ENCODE results near the gene TAF10. TPM values are rescaled to one million over a fixed set of nuclear protein-coding genes. Genes with fewer than 3 reads are reported as not detected.

The TAF10 gene
- total RNA-seq, 4 donors from 2014 or later, result 55.9 to 90.8 (median 74.5) TPM

GRCh38 chr11:6586434-6587359 lies 25.3 kb downstream of the TAF10 start:
- Histone ChIP-seq H3K27me3 (no peaks in the 10 kb centered on the region), H3K9me3 (peaks cover 0 to 6% (median 0%) of the 10 kb centered on the region in 4 donors), H3K36me3 (peaks cover 0 to 11% (median 0%) of the 10 kb centered on the region in 3 donors), H3K27ac (no peak overlapping the region), H3K4me3 (no peak overlapping the region), H3K4me1 (no peaks in the 10 kb centered on the region)
- TF ChIP-seq CTCF (IDR thresholded peaks at IDR 0.05) (no peak), POLR2A (IDR thresholded peaks at IDR 0.05) (no peak)
- DNase-seq, result no peak

- H3K9me3 ChIP-seq, result peaks cover 0 to 6% (median 0%) of the 10 kb centered on the region in 4 donors
- H3K27me3 ChIP-seq, result no peaks in the 10 kb centered on the region
- DNase-seq, result no peak
- H3K27ac ChIP-seq, result no peak overlapping the region
- H3K4me1 ChIP-seq, result no peaks in the 10 kb centered on the region
- H3K36me3 ChIP-seq, result peaks cover 0 to 4% (median 0%) of the 10 kb centered on the region in 3 donors
- no peak for TF ChIP-seq POLR2A (IDR thresholded peaks at IDR 0.05)
- TF ChIP-seq CTCF (IDR thresholded peaks at IDR 0.05), result no peak
- H3K4me3 ChIP-seq, result no peak overlapping the region
Measured at GRCh38 chr11:6584528-6584927, 27.5 kb downstream of the TAF10 start.

DNA sequence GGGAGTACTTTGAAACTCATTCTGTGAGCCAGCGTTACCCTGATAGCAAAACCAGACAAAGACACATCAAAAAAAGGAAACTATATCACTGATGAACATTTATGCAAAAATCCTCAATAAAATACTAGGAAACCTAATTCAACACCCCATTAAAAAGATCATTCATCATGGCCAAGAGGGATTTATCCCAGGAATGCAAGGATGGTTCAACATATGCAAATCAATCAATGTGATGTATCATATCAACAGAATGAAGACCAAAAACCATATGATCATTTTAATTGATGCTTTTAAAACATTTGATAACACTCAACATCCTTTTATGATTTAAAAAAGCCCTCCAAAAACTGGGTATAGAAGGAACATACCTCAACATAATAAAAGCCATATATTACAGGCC lies 28.4 kb downstream of the TAF10 start:
- H3K4me3 ChIP-seq, result no peak overlapping the region
- H3K27ac ChIP-seq, result no peak overlapping the region
- H3K36me3 ChIP-seq, result peaks cover 0 to 4% (median 0%) of the 10 kb centered on the region in 3 donors
- H3K27me3 ChIP-seq, result no peaks in the 10 kb centered on the region
- DNase-seq, result no peak
- H3K4me1 ChIP-seq, result no peaks in the 10 kb centered on the region
- no peak for TF ChIP-seq POLR2A (IDR thresholded peaks at IDR 0.05)
- peaks cover 0 to 6% (median 0%) of the 10 kb centered on the region in 4 donors for H3K9me3 ChIP-seq

DNA sequence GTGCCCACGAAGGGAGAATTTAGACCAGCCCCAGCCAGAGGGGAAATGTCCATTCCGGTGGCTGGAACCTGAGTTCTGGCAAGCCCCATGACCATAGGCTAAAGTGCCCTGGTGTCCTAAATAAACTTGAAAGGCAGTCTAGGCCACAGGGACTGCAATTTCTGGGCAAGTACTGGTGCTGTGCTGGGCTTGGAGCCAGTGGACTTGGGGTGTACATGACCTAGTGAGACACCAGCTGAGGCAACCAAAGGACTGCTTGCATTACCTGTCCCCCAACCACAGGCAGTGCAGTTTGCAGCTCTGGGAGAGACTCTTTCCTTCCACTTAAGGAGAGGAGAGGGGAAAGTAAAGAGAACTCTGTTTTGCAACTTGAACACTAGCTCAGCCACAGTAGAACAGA lies 32.3 kb downstream of the TAF10 start:
- TF ChIP-seq CTCF (IDR thresholded peaks at IDR 0.05) (no peak), POLR2A (IDR thresholded peaks at IDR 0.05) (no peak)
- Histone ChIP-seq H3K27me3 (no peaks in the 10 kb centered on the region), H3K4me3 (no peak overlapping the region), H3K9me3 (peaks cover 0 to 5% (median 0%) of the 10 kb centered on the region in 4 donors), H3K27ac (no peak overlapping the region), H3K4me1 (no peaks in the 10 kb centered on the region), H3K36me3 (peaks cover 0 to 4% (median 0%) of the 10 kb centered on the region in 3 donors)
- DNase-seq, result no peak

- no peaks in the 10 kb centered on the region for H3K4me1 ChIP-seq
- no peak for DNase-seq
- H3K36me3 ChIP-seq, result peaks cover 0 to 4% (median 0%) of the 10 kb centered on the region in 3 donors
- no peak overlapping the region for H3K4me3 ChIP-seq
- H3K9me3 ChIP-seq, result no peaks in the 10 kb centered on the region
- no peaks in the 10 kb centered on the region for H3K27me3 ChIP-seq
- no peak overlapping the region for H3K27ac ChIP-seq
- TF ChIP-seq CTCF (IDR thresholded peaks at IDR 0.05) (no peak), POLR2A (IDR thresholded peaks at IDR 0.05) (no peak)
Measured at GRCh38 chr11:6578134-6578533, 33.9 kb downstream of the TAF10 start.
